ENCODE measurements around the gene MTG2. TPM values are rescaled to one million over a fixed set of nuclear protein-coding genes. Genes with fewer than 3 reads are reported as not detected.

MTG2 gene
- total and polyA plus RNA-seq, 10 of the 15 experiments (the other 5 are each of a cell fraction or from before 2014, with no cell fraction given): 6.2 to 52.4 (median 34.3) TPM

DNA sequence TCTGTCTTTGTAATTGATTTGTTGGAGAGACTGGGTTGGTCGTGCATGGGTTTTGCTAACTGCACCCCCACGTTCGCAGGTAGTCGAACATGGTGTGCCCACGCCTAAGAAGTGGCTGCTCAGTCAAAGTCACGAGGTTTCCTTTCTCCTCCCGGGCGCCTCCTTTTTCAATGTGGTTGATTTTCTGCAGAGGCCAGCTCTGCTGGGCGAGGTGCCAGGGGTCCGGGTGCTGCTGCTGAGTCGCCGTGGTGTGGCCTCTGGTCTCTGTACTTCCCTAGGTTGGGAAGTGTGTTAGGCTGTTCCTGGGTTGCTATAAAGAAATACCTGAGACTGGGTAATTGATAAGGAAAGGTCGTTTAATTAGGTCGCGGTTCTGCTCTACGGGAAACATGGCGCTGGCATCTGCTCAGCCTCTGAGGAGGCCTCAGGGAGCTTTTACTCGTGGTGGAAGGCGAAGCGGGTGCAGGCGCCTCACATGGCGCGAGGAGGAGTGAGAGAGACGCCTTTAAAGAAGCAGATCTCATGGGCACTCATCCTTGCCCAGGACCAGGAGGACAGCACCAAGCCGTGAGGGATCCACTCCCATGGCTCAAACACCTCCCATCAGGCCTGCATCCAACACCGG lies 69.6 kb downstream of the MTG2 start:
- Histone ChIP-seq H3K4me2 (ENCODE audit: control insufficient read depth, insufficient read depth) (no peak overlapping the region), H3K4me3 (no peak overlapping the region), H3K27me3 (replicated peaks in 1 of 2; ENCODE audit: control insufficient read depth in 2 of 2, insufficient read depth in 2 of 2, low read length in 1 of 2) (no peaks in the 10 kb centered on the region), H3K9me3 (replicated peaks; ENCODE audit: control insufficient read depth, insufficient read depth, low read length) (no peaks in the 10 kb centered on the region), H3K9ac (ENCODE audit: control insufficient read depth, insufficient read depth, low read length) (no peak overlapping the region), H2AFZ (ENCODE audit: control insufficient read depth, low read depth, low read length) (no peak overlapping the region), H3K79me2 (ENCODE audit: control insufficient read depth, insufficient read depth, low read length) (peaks cover 5% of the 10 kb centered on the region), H3K4me1 (ENCODE audit: control insufficient read depth, insufficient read depth, low read length) (no peaks in the 10 kb centered on the region), H3K36me3 (ENCODE audit: control insufficient read depth in 2 of 2, insufficient read depth in 2 of 2, low read length in 1 of 2) (peaks cover 5 to 9% of the 10 kb centered on the region in 2 experiments), H3K27ac (ENCODE audit: control insufficient read depth, insufficient read depth) (no peak overlapping the region), H4K20me1 (ENCODE audit: control insufficient read depth, insufficient read depth) (no peaks in the 10 kb centered on the region; the same call in 1 of the 2 replicates)
- BruUV-seq (replicated peaks): no TSS peak
- in situ Hi-C loops (cut with MboI): no loop called here
- FAIRE-seq: no peak
- 89% methylated on average over 26 of the region's 26 CpGs for WGBS (ENCODE audit: insufficient coverage, insufficient replicate concordance, low lambda C conversion rate, missing lambda C conversion rate)
- RAD21 ChIA-PET (ENCODE audit: unreplicated experiment): no interaction called here
- SMC1A ChIA-PET (ENCODE audit: uncharacterized antibody, unreplicated experiment): no interaction called here
- CTCF ChIA-PET: no interaction called here
- POLR2A ChIA-PET: no interaction called here
- DNase-seq (ENCODE audit: low read depth, low spot score): no peak
- TF ChIP-seq, protein P1, sequence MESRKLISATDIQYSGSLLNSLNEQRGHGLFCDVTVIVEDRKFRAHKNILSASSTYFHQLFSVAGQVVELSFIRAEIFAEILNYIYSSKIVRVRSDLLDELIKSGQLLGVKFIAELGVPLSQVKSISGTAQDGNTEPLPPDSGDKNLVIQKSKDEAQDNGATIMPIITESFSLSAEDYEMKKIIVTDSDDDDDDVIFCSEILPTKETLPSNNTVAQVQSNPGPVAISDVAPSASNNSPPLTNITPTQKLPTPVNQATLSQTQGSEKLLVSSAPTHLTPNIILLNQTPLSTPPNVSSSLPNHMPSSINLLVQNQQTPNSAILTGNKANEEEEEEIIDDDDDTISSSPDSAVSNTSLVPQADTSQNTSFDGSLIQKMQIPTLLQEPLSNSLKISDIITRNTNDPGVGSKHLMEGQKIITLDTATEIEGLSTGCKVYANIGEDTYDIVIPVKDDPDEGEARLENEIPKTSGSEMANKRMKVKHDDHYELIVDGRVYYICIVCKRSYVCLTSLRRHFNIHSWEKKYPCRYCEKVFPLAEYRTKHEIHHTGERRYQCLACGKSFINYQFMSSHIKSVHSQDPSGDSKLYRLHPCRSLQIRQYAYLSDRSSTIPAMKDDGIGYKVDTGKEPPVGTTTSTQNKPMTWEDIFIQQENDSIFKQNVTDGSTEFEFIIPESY (IDR thresholded peaks at IDR 0.05): no peak
- TF ChIP-seq CBX5 (IDR thresholded peaks at IDR 0.05; ENCODE audit: low read depth) (no peak), NR2C2 (IDR thresholded peaks at IDR 0.05; ENCODE audit: borderline replicate concordance, control insufficient read depth, insufficient read length, low read depth) (no peak), TCF7 (IDR thresholded peaks at IDR 0.05; ENCODE audit: borderline replicate concordance) (no peak), STAT1 (conservative IDR thresholded peaks at IDR 0.05) (no peak), CBFB (IDR thresholded peaks at IDR 0.05; ENCODE audit: low read depth) (no peak), RELA (IDR thresholded peaks at IDR 0.05; ENCODE audit: borderline replicate concordance, partially characterized antibody) (no peak), CHD1 (IDR thresholded peaks at IDR 0.05; ENCODE audit: low read depth, low read length) (no peak), FOXM1 (IDR thresholded peaks at IDR 0.05; ENCODE audit: low read depth, low read length) (no peak), PML (IDR thresholded peaks at IDR 0.05; ENCODE audit: low read length) (no peak), WRNIP1 (IDR thresholded peaks at IDR 0.05; ENCODE audit: borderline replicate concordance, low read depth, low read length) (no peak), MTA3 (IDR thresholded peaks at IDR 0.05; ENCODE audit: borderline replicate concordance, low read length) (no peak), CHD2 (IDR thresholded peaks at IDR 0.05; ENCODE audit: borderline replicate concordance, low read depth, low read length) (no peak)
- TF ChIP-seq, protein P2, sequence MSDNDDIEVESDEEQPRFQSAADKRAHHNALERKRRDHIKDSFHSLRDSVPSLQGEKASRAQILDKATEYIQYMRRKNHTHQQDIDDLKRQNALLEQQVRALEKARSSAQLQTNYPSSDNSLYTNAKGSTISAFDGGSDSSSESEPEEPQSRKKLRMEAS (IDR thresholded peaks at IDR 0.05; ENCODE audit: low read depth, low read length): no peak
- TF ChIP-seq, protein P3, sequence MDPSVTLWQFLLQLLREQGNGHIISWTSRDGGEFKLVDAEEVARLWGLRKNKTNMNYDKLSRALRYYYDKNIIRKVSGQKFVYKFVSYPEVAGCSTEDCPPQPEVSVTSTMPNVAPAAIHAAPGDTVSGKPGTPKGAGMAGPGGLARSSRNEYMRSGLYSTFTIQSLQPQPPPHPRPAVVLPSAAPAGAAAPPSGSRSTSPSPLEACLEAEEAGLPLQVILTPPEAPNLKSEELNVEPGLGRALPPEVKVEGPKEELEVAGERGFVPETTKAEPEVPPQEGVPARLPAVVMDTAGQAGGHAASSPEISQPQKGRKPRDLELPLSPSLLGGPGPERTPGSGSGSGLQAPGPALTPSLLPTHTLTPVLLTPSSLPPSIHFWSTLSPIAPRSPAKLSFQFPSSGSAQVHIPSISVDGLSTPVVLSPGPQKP (IDR thresholded peaks at IDR 0.05; ENCODE audit: low read depth, low read length): no peak
- TF ChIP-seq, protein P4, sequence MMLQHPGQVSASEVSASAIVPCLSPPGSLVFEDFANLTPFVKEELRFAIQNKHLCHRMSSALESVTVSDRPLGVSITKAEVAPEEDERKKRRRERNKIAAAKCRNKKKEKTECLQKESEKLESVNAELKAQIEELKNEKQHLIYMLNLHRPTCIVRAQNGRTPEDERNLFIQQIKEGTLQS (IDR thresholded peaks at IDR 0.05; ENCODE audit: borderline replicate concordance, extremely low read depth, low read depth, low read length): no peak
- ATAC-seq: no peak
- intact Hi-C loops (cut with micrococcal nuclease; ENCODE audit: unreplicated experiment): no loop called here

All from GM12878 (cell line).